ENCODE results near the gene FXYD1.
"Not testable (repeated sequence)": the region's sequence is repeated elsewhere in the genome, so short reads cannot be mapped to it uniquely, and the experiment has no call there.

FXYD1 gene

GRCh38 chr19:35138305-35138892 lies at the start of gene FXYD1:
TSS of gene FXYD1 (plus strand) at chr19:35138824. CDS start at chr19:35140080, 1,256 bp downstream.
- DNase-seq (ENCODE audit: low spot score), result no peak

DNA sequence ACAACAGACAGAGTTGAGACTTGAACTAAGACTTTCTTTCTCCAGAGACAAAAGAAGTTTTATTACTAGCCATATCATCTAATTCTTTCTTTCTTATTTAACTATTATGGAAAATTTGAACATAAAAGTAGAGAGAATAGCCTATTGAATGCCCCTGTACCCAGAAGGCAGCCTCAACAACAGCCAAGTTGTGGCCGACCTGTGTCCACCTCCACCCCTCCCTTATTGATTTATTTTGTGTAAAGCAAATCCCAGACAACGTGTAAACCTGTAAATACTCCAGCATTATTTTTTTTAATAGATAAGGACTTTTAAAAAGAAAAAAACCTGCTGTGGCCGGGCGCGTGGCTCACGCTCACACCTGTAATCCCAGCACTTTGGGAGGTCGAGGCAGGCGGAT lies 49.1 kb upstream of the FXYD1 start:
- DNase-seq (ENCODE audit: low spot score), result no peak

GRCh38 chr19:35090160-35090505 lies 48.5 kb upstream of the FXYD1 start:
- DNase-seq (ENCODE audit: low spot score), result no peak

DNA sequence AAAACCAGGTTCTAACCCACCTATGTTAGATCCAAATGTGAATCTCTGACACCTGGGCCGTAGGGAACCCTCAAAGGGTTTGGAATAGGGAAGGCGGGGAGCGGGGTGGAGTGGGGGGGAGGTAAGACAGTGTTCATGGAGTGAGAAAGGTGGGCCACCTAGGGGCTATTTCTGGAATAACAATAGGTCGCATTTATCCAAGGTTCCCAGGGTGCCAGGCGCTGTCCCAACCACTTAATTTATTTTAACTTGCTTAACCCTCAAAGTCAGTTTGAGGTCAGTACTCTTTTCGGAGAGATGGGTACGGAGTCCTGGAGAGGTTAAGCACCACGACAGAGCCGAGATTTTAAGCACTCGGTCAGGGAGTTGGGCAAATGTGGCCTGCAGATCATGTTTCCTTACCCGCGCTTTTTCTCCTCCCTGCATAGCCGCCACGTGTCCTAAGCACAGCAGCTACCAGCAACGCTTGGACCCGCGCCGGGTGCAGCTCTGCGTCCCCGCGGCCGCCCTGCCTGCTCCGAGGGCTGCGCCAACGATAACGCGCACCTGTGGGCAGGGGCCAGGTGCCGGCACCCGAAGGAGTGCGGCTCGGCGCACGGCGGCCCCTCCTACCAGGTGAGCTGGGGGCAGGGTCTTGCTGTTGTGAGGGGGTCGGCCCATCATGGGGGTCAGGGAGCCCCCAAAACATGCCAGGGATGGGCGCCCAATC lies 48.0 kb upstream of the FXYD1 start:
- peak; percentile 48 for DNase-seq (ENCODE audit: low spot score)

DNA sequence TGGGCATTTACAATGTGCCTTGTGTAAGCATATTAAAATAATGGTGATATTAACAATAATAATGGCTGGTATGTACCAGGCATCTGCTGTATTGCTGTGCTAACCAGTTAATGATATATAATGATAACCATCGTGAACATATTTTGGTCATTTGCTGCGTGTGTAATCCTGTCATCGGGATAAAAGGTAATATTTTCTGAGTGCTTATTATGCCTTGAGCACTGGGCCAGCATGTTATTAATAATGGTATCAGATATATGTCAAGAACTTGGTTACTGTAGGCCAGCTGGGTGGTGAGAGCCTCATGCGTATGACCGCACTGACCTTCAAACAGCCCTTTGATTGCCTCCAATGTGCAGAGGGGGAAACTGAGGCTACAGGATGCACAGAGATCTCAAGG lies 45.2 kb upstream of the FXYD1 start:
- DNase-seq (ENCODE audit: low spot score), result no peak

GRCh38 chr19:35093941-35094647 lies 44.5 kb upstream of the FXYD1 start:
- DNase-seq (ENCODE audit: low spot score), result no peak

GRCh38 chr19:35094656-35095055 lies 44.0 kb upstream of the FXYD1 start:
- no peak for DNase-seq (ENCODE audit: low spot score)

DNA sequence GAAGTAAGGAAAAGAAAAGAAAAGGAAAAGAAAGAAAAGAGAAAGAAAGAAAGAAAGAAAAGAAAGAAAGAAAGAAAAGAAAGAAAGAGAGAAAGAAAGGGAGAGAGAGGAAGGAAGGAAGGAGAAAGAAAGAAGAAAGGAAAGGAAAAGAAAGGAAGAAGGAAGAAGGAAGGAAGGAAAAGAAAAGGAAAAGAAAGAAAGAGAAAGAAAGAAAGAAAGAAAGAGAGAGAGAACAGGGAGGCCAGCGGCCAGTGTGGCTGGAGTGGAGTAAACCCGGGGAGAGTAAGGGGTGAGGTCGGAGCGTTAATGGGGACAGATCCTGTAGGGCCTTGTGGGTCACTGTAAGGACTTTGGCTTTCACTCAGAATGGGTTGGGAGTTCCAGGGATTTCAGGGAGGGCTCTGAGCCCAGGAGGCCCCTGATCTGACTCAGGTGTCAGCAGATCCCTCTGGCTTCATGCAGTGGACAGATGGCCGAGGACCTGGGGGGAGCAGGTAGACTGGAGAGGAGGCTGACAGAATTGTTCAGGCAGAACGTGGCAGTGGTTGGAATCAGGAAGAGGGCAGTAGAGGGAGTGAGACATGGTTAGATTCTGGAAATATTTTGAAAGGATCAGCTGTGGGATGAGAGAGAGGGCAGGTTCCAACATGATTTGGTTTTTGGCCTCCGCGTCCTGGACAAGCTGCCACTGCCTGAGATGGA lies 42.8 kb upstream of the FXYD1 start:
- no peak for DNase-seq (ENCODE audit: low spot score)

GRCh38 chr19:35098413-35099049 lies 40.1 kb upstream of the FXYD1 start:
- DNase-seq (ENCODE audit: low spot score), result no peak

DNA sequence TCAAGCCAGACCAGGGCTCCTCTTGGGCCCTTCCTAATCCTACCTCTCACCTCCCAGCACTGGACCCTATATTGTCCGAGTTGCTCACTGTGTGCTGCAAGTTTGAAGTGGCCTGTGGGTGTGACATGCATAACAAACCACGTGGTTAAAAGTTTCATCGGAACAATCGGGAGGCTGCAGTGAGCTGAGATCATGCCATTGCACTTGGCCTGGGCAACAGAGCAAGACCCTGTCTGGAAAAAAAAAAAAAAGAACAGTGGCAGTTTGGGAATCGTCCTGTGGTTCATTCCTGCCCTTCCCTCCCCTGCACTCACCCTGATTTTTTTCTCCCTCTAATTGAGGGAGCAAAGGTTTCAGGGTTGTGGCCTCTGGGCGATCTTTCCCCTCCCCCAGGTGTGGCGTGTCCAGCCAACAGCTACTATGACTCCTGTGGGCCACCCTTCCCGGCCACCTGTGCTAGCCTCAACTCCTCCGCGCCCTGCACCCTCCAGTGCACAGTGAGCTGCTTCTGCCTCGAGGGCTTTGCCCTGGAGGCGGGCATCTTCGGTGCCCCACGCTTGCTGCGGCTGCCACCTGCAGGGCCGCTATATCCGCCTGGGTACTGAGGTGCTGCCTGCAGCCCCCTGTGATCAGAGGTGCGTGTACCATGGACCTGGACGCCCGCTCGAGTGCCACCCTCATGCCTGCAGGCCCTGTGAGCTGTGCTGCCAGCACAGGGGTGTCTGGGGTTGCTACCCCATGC lies 39.3 kb upstream of the FXYD1 start:
- no peak for DNase-seq (ENCODE audit: low spot score)

DNA sequence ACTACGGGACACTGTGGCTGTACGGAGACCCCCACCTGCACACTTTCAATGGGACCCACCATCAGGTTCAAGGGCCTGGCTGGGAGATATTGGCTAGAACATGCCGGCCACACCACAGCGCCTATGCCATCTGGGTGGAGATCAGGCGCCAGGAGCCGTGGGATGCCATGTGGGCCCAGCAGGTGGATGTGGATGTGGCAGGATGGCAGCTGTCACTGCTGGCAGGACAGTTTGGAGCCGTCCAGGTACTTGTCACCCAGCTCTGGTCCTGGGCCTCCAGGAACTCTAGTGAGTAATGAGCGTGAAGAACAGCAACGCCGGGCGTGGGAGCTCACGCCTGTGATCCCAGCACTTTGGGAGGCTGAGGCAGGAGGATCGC lies 38.7 kb upstream of the FXYD1 start:
- DNase-seq (ENCODE audit: low spot score), result no peak

DNA sequence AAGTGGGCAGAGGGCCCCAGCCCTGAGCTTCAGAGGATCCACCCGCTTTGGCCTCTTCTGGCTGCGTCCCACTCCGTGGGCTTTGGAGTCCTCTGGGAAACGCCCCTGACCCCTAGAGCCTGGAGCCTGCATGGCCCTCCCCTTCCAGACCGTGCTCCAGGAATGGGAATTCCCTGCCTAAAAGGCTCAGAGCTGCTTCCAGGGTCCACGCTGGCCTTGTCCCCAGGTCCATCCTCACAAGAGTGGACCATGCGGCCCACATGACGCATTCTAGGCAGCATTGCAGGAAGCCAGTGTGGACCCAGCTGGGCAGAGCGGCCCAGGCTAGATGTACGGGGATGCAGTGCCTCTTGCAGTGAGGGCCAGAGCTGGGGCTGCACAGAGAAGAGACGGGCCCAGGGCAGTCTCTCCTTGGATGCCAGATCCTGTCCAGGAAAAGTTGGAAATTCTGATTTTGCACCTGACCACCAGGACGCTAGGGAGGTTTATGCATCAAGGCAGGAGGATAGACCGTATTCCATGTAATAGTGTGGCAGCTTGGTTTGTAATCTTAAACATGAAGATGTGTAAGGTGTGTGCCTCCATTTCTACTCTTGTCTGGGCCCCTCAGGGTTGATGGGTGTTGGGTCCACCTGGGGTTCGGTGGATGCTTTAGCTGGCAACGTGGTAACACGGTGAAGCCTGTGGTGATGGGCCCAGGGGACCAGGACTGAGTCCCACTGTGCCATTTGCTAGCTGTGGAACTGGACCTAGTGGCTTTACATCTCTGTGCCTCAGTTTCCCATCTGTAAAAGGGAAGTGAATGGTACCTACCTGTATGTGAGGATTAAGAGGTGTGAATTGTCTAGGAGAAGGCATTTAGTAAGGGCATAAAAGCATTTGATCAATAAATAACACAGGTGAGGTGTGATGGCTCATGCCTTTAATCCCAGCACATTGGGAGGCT lies 37.8 kb upstream of the FXYD1 start:
- no peak for DNase-seq (ENCODE audit: low spot score)

- not testable (repeated sequence) for DNase-seq (ENCODE audit: low spot score)
These were observed 36.7 kb upstream of the FXYD1 start for GRCh38 chr19:35101949-35102348.

DNA sequence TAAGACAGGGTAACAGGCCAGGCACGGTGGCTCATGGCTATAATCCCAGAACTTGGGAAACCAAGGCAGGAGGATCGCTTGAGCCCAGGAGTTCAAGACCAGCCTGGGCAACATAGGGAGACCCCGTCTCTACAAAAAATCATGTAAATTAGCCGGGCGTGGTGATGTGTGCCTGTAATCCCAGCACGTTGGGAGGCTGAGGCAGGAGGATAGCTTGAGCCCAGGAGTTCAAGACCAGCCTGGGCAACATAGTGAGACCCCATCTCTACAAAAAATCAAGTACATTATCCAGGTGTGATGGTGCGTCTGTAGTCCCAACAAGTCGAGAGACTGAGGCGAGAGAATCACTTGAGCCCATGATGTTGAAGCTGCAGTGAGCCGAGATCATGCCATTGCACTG lies 35.0 kb upstream of the FXYD1 start:
- not testable (repeated sequence) for DNase-seq (ENCODE audit: low spot score)

DNA sequence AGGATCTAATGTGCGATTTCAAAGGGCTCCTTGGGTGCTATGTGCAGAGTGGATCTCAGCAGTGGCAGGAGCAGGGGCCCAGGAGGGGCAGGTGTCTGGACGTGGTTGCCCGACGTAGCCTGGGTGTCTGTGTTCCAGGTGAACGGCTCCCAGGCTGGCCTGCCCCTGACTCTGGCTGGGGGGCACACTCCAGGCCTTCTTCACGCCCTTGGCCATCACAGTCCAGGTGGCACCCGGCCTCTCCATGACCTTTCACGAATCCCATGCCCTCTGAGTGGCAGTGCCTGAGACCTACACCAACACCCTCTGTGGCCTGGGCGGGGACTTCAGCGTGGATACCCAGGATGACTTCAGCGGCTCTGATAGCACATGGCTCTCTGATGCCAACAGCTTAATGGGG lies 34.3 kb upstream of the FXYD1 start:
- no peak for DNase-seq (ENCODE audit: low spot score)

DNA sequence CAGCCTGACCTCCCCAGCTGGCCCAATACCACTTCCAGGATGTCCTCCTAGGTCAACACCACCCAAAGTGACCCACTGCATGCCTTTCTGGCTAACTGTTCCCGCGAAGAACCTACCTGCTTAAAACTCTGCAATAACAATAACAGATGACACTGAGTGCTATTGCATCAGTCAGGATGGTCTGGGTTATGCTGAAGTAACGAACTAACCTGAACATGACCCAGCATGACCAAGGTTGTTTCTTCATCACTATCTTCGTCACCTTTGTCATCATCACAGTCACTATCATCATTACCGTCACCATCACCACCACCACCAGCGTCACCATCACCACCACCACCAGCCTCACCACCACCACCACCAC lies 33.6 kb upstream of the FXYD1 start:
- no peak for DNase-seq (ENCODE audit: low spot score)

GRCh38 chr19:35105411-35106290 lies 33.0 kb upstream of the FXYD1 start:
- DNase-seq (ENCODE audit: low spot score), result no peak

DNA sequence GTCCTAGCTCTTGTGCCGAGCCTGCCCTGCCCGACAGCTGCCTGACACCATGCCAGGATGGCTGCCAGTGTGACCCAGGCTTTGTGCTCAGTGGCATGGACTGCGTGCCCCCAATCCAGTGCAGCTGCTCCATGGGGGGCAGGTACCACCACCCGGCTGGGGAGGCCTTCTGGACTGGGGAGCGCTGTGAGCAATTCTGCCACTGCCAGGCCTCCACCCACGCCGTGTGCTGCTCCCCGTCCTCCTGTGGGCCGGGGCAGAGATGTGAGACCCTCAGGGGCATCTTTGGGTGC lies 32.4 kb upstream of the FXYD1 start:
- no peak for DNase-seq (ENCODE audit: low spot score)

DNA sequence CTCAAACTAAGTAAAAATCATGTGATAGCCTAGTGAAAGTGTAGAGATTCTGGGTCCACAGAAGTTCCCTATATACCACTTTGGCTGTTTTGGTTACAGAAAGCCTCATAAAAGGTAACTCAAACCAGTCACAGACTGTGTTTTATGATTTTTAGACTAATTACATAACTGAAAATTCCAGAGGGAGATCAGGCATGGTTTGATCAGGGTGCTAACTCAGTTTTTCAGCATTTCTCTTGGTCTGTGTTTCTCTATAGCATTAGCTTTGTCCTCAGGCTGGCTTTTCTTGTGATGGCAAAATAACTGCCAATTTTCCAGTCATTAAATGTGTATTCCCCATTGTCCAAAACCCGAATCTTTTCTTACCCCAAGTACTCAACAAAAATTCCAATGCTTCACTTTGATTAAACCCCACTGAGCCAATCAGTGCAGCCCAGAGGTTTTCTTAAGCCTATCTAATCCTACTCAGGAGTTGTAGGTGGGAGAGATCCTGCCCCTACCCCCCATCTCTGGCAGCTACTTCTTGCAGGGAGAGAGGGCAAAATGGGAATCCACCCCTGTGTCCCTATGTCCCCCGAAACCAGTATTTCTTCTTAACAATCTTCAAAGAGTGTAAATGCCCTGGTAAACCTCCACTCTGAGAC lies 31.6 kb upstream of the FXYD1 start:
- no peak for DNase-seq (ENCODE audit: low spot score)
